ENCODE data around the gene NADK.

DNA sequence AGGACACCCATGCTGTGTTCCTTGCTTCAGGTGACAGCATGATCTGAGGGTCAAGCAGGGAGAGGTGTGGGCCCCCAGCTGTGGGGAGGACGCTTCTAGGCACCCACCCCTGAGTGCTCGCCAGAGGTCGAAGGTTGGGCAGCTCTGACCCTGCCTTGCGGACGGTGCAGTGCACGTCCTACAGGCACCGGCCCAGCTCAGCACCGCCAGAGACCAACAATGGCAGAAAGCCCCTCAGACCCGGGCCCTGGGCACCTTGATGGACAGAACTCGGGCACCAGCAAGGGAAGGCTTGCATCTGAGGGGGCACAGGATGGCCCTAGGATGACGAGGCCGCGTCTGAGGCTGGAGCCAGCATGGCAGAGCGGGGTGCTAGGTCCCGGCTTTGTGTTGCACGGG is 24.7 kb downstream of the NADK start:
- TF ChIP-seq CTCF (IDR thresholded peaks at IDR 0.05) = no peak
- no peak for TF ChIP-seq POLR2A (IDR thresholded peaks at IDR 0.05)
